Hepatocyte (in vitro differentiated cells): Measurements from ENCODE around the gene MAP3K21. TPM values are rescaled to one million over a fixed set of nuclear protein-coding genes. Genes with fewer than 3 reads are reported as not detected.
A peak's percentile ranks its signal among the peaks of the same experiment; 100 is the strongest.

Experiments used
- DNase-seq: peaks from one replicate; pipeline ENCODE4 v3.0.0-alpha.2; 2016; ENCODE audit warnings: low spot score
- H2AFZ ChIP-seq: fragments of 200-600 bp; sonication (generic); 2 replicates; pipeline ENCODE4 v1.6.0; 2016; ENCODE audit warnings: antibody characterized with exemption, mild to moderate bottlenecking
- H3K27ac ChIP-seq: fragments of 200-600 bp; sonication (generic); 2 replicates; pipeline ENCODE4 v1.5.1; 2016; ENCODE audit warnings: mild to moderate bottlenecking
- H3K27me3 ChIP-seq: fragments of 200-600 bp; sonication (generic); 2 replicates; pipeline ENCODE4 v1.6.1; 2016
- H3K36me3 ChIP-seq: fragments of 200-600 bp; sonication (generic); replicated peaks from 2 replicates; pipeline ENCODE4 v1.5.1; 2016; ENCODE audit warnings: low read depth; ENCODE audit not compliant: insufficient read depth
- H3K4me1 ChIP-seq: fragments of 200-600 bp; sonication (generic); 2 replicates; pipeline ENCODE4 v1.5.1; 2016; ENCODE audit warnings: mild to moderate bottlenecking, moderate library complexity; ENCODE audit not compliant: insufficient read depth
- H3K4me2 ChIP-seq: fragments of 200-600 bp; sonication (generic); 2 replicates; pipeline ENCODE4 v1.6.0; 2016
- H3K4me3 ChIP-seq: fragments of 200-600 bp; sonication (generic); 2 replicates; pipeline ENCODE4 v1.5.1; 2016; ENCODE audit warnings: mild to moderate bottlenecking
- H3K79me2 ChIP-seq: fragments of 200-600 bp; sonication (generic); 2 replicates; pipeline ENCODE4 v1.6.0; 2017; ENCODE audit warnings: mild to moderate bottlenecking
- H3K9me2 ChIP-seq: fragments of 200-600 bp; sonication (generic); replicated peaks from 2 replicates; pipeline ENCODE4 v1.6.0; 2017; ENCODE audit warnings: mild to moderate bottlenecking; ENCODE audit not compliant: insufficient read depth
- H3K9me3 ChIP-seq: fragments of 200-600 bp; sonication (generic); 2 replicates; pipeline ENCODE4 v1.5.1; 2016; ENCODE audit warnings: low read depth, mild to moderate bottlenecking
- H4K20me1 ChIP-seq: fragments of 200-600 bp; sonication (generic); 2 replicates; pipeline ENCODE4 v1.6.0; 2016; ENCODE audit warnings: mild to moderate bottlenecking; ENCODE audit not compliant: insufficient read depth, poor library complexity, severe bottlenecking
- CTCF ChIP-seq: fragments of 200-600 bp; sonication (generic); IDR thresholded peaks from 2 replicates; pipeline ENCODE4 v1.5.1; 2016; ENCODE audit warnings: antibody characterized with exemption, mild to moderate bottlenecking; ENCODE audit not compliant: poor library complexity
- EZH2 ChIP-seq: fragments of 200-600 bp; sonication (generic); IDR thresholded peaks from 2 replicates; pipeline ENCODE4 v1.6.1; 2016; ENCODE audit warnings: antibody characterized with exemption, mild to moderate bottlenecking, borderline replicate concordance
- EZH2phosphoT487 ChIP-seq: fragments of 200-600 bp; sonication (generic); IDR thresholded peaks from one replicate; pipeline ENCODE4 v1.6.1; 2018; ENCODE audit warnings: antibody characterized with exemption, mild to moderate bottlenecking, low read depth, moderate library complexity; ENCODE audit not compliant: unreplicated experiment, severe bottlenecking
- WGBS: methylation state at CpG from one replicate; pipeline ENCODE4 v1.1.6; 2016; ENCODE audit warnings: low lambda C conversion rate; ENCODE audit errors: missing lambda C conversion rate; 5-methylcytosine and 5-hydroxymethylcytosine counted together
- polyA plus RNA-seq: library from polyadenylated mRNA; unstranded; fragments of >200 nt; fragmentation: Nextera tagmentation; extraction: Ambion mirVana; gene quantifications from 2 replicates; pipeline ENCODE4 v1.2.1, GENCODE V29; 2016
- total RNA-seq: library from RNA; depleted of rRNA; stranded (reverse); fragments of >200 nt; gene quantifications from 2 replicates; pipeline ENCODE4 v1.2.3, GENCODE V29; 2014

MAP3K21 gene
- total and polyA plus RNA-seq, 2 experiments from 2014 or later, result 2.5 to 6.9 TPM

- H3K36me3 ChIP-seq, result no peaks in the 10 kb centered on the region
- no peak for DNase-seq
- peaks cover 7% of the 10 kb centered on the region for H3K4me1 ChIP-seq
- no peaks in the 10 kb centered on the region for H4K20me1 ChIP-seq
- H3K79me2 ChIP-seq, result no peaks in the 10 kb centered on the region
- WGBS, result 78% methylated on average over 5 of the region's 5 CpGs
- no peak overlapping the region for H3K4me3 ChIP-seq
- H3K27me3 ChIP-seq, result no peaks in the 10 kb centered on the region
- no peaks in the 10 kb centered on the region for H3K9me3 ChIP-seq
- TF ChIP-seq CTCF, result peak; percentile 72
- TF ChIP-seq EZH2phosphoT487, result no peak
- H3K4me2 ChIP-seq, result no peak overlapping the region
- no peak overlapping the region for H3K27ac ChIP-seq
- H2AFZ ChIP-seq, result no peak overlapping the region
- no peaks in the 10 kb centered on the region for H3K9me2 ChIP-seq
These were observed 37.4 kb downstream of the MAP3K21 start for GRCh38 chr1:233364695-233365539.

- Histone ChIP-seq H3K9me2 (no peaks in the 10 kb centered on the region), H3K4me3 (no peak overlapping the region), H3K36me3 (no peaks in the 10 kb centered on the region), H3K9me3 (no peaks in the 10 kb centered on the region), H3K4me1 (peaks cover 7% of the 10 kb centered on the region), H4K20me1 (no peaks in the 10 kb centered on the region), H3K27me3 (no peaks in the 10 kb centered on the region), H3K27ac (no peak overlapping the region), H2AFZ (no peak overlapping the region), H3K4me2 (no peak overlapping the region), H3K79me2 (no peaks in the 10 kb centered on the region)
- DNase-seq, result no peak
- WGBS, result 82% methylated on average over 3 of the region's 3 CpGs
- TF ChIP-seq EZH2 (no peak), CTCF (no peak), EZH2phosphoT487 (no peak)
These were observed 39.1 kb downstream of the MAP3K21 start for GRCh38 chr1:233366575-233366974.

GRCh38 chr1:233367057-233367803 lies 39.7 kb downstream of the MAP3K21 start:
- Histone ChIP-seq H4K20me1 (no peaks in the 10 kb centered on the region), H3K4me1 (peaks cover 7% of the 10 kb centered on the region), H3K79me2 (no peaks in the 10 kb centered on the region), H3K36me3 (no peaks in the 10 kb centered on the region), H3K9me2 (no peaks in the 10 kb centered on the region), H3K4me3 (no peak overlapping the region), H3K27me3 (no peaks in the 10 kb centered on the region), H3K27ac (no peak overlapping the region), H3K4me2 (no peak overlapping the region), H3K9me3 (no peaks in the 10 kb centered on the region), H2AFZ (no peak overlapping the region)
- 51% methylated on average over 6 of the region's 6 CpGs for WGBS
- TF ChIP-seq EZH2 (no peak), CTCF (no peak), EZH2phosphoT487 (no peak)
- no peak for DNase-seq
